GM19397 (cell line): ENCODE data around the gene PLS3.
A peak's percentile ranks its signal among the peaks of the same experiment; 100 is the strongest.
"Not testable (repeated sequence)": the region's sequence is repeated elsewhere in the genome, so short reads cannot be mapped to it uniquely, and the experiment has no call there.

Source experiments
- ATAC-seq: cut with Tn5 transposase; IDR thresholded peaks from one replicate; pipeline ENCODE4 v1.9.1; 2021; ENCODE audit warnings: mild to moderate bottlenecking, moderate library complexity; ENCODE audit not compliant: unreplicated experiment

PLS3 gene

DNA sequence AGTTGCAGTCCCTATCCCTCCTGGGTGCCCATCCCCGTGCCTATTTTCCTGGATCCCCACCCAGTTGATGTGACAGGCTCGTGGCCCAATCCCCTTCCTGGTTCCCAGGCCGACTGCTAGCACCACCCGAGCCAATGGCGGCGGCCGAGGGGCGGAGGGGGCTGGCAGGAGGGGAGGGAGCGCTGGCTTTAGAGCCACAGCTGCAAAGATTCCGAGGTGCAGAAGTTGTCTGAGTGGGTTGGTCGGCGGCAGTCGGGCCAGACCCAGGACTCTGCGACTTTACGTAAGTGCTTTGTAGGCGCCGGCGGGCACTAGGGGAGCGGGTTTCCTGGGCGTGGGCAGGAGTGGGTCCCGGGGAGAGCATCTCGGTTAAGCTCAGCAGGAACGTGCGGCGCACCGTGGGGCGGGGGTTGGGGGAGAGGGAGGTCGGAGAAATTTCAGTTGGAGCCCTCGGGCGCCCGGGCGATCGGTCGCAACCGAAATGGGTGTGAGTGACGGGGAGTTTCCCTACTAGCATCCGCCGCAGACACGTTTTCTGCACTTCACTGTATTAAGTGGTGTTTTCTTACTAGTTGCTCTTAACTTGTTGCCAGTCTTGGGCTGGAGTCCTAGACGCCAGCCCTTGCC is at the start of gene PLS3:
Gene PLS3 (plus strand): TSS at position 197 of the 627 bp plus-strand sequence. CDS start 49,077 bp downstream, outside the sequence.
- ATAC-seq = peak; percentile 63

GRCh38 chrX:115518113-115518512 is 42.9 kb upstream of the PLS3 start:
- no peak for ATAC-seq

DNA sequence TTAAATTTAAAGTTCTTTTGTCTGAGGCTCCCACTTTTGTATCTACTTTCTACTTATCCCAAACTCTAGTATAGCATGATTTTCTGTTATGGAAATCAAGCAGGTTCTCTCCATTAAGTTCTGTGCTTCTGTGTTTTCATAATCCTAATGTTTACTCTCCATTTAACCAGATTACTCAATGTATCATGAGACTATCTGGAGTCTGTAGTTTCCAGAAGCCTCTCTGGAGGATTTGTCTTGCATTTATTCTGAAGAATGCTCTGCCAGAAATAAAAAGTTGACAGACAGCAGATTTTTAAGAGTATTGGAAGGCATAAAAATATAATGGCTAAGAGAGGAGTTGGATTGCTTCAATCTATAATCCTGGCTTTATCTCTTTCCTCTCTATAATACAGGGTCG is 39.2 kb upstream of the PLS3 start:
- ATAC-seq = no peak

GRCh38 chrX:115522952-115523351 is 38.0 kb upstream of the PLS3 start:
- ATAC-seq = no peak

DNA sequence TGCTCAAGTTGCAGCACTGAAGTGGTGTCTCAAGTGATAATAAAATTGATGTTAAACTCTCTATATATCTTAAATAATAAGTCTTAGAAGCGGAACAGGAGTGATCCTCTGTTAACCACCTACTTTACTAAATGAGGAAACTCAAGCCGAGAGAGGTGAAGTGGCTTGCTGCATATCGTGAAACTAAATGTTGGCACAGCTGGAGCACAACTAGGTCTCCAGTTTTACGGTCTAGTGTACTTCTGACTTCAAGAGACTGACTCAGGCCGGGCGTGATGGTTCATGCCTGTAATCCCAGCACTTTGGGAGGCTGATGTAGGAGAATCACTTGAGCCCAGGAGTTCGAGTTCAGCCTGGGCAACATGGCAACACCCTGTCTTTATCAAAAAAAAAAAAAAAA is 35.5 kb upstream of the PLS3 start:
- no peak for ATAC-seq

GRCh38 chrX:115531818-115532403 is 29.1 kb upstream of the PLS3 start:
- ATAC-seq = no peak

DNA sequence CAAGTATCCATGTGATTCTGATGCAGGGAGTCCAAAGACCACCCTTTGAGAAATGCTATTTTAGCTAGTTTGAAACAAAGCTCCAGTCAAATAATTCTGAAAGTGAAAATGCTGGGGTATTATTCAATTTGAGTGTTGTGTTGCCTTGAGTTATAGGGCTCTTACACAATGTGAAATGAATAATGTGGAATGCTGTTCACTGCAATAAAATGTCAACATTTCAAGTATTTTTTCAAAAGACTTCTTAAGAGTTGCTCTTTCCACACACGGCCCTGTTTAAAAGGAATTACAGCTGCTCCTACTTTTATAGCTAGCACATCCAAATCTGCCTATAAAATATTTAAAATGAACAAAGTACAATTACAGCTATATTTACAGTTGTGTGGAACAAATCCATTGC is 27.5 kb upstream of the PLS3 start:
- ATAC-seq = no peak

DNA sequence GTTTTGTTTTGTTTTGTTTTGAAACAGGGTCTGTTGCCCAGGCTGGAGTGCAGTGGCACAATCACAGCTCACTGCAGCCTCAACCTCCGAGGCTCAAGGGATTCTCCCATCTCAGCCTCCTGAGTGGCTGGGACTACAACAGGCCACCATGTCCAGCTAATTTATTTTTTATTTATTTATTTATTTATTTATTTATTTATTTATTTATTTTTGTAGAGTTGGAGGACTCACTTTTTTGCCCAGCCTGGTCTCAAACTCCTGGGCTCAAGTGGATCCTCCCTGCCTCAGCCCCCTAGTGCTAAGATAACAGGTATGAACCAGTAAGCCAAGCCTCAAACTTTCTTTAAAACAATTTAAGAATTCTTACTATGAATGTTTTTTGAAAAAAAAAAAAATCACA is 26.6 kb upstream of the PLS3 start:
- no peak for ATAC-seq

DNA sequence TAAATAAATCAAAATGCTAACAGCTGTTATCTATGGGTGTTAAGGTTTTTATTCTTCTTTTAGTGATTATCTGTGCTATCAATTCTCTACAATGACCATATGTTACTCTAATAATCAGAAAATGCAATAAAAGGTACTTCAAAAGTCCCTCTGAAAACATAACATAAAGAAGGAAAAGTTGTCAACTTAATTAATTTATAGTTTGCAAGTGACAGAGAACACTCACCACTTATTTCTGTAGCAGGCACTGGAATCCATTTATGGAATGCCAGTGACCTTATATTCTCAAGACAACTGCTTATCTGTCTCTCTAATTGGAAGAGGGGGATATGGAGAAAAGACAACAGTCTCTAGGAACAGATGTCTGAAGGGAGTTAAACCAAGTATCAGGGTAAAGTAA is 25.6 kb upstream of the PLS3 start:
- no peak for ATAC-seq

DNA sequence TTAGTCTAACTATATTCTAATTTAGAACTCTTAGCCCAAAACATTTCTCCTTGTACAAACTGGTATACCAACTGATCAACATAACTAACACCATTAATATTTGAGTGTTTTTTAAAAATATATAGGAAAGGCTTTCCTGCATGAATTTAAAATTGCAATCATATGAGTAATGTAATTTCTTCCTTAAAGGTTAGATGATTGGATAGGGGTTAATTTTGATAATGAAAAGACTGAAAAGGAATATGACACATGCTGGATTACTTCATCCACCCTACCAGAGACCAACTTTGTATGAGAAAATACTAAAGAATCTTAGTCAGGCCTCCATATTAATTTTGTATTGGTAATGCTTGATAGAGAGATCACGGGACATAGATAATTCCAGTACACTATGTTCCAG is 25.1 kb upstream of the PLS3 start:
- ATAC-seq = no peak

DNA sequence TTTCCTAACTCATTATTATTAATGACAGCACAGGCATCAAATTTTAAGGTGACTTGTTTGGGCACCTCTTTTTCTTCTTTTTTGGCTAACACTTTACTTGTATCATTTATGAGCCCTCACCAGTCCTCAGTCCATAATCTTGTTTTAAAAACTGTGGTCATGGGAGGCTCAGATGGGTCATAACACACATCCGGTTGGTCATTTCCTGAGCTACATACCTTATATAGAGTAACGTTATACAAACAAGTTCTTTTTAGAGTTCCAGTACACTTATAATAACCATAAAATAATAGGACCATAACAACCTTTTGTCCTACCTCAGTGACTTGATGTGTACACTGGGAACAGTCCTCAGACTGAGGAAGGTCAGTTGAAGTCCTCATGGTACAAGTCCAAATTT is 21.1 kb upstream of the PLS3 start:
- ATAC-seq = no peak

DNA sequence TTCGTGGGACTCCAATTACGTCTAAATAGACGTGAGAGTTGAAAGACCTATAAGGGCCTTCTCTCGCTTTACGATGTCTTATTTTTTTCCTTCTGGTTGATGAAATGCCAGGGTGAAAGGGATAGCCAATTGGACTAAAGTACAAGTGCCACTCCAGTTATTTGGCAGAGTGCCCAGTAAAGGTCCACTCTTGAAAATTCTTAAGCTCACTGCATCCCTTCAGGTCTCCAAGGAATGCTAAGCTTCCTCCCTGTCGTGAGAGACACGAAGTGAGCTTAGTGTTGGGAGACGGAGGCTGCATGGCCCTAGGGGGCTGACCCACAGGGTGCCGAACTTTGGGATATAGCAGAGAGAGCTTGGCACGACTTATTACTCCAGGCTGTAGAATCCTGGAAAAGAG is 19.9 kb upstream of the PLS3 start:
- ATAC-seq = not testable (repeated sequence)

DNA sequence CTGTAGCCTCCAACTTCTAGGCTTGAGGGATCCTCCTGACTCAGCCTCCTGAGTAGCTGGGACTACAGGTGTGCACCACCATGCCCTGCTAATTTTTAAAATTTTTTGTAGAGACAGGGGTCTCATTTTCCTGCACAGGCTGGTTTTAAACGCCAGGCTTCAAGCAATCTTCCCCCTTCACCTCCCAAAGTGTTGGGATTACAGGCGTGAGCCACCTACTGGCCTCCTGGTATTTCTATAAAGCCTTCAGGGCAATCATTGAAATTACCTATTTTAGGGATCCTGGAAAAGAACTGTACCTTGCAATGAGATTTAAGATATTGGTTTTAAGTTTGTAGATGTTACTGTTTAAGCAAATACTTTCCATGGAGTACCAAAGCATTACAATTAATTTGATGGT is 13.5 kb upstream of the PLS3 start:
- no peak for ATAC-seq

DNA sequence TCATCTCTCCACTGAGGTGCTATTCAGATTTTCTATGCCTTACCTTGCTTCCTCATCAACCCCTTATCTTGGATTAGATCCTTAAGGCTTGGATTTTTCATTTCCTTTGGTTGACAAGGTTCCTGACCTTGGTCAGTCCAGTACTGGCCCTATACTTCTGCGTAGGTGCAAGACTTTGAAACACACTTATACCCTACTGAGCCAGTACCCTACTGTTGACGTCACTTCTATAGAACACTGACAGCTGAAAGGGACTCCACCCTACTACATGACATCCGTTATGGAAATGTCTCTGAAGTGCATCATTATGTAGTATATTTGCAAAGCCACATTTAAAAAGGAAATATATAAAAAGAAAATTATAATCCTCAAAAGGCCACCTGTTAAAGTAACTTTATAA is 12.0 kb upstream of the PLS3 start:
- no peak for ATAC-seq

GRCh38 chrX:115553171-115553570 is 7.8 kb upstream of the PLS3 start:
- no peak for ATAC-seq

- ATAC-seq = no peak
These were observed 1.3 kb upstream of the PLS3 start for GRCh38 chrX:115559672-115560071.

DNA sequence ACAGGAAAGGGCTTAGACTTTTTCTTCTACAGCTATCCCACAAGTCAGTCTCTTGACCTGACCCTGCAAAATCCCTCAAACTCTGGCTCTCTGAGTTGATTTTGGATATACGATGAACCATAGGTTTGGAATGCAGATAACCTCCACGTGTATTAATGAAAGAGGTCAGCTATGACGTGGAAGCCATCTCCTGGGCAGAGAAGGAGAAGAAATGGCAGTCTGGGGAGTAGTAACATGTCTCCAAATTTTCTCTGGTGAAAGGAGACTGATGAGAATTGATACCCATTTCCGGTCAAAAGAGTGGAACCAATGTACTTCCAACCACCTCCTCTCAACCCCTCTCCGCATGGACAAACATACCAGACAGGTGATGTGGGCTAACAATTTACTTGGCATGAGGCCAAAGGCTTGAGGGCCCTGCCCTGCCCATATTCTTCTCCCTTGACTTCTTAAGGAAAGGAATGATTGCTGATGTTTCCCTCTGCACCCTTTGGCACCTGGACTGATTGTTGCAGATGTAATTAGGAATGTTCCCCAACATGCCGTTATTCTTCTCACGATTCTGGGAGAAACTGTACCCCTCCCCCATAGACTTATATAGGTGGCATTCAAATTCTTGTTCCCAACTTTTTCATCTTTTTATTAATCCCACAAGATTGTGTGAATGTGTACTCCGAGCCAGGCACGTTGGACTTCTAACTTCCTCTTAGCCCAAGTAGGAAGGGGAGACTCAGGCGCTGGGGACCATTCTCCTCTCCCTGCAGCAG is 580 bp upstream of the PLS3 start:
- no peak for ATAC-seq

GRCh38 chrX:115561605-115562479 is 868 bp downstream of the PLS3 start:
- peak; percentile 25 for ATAC-seq

DNA sequence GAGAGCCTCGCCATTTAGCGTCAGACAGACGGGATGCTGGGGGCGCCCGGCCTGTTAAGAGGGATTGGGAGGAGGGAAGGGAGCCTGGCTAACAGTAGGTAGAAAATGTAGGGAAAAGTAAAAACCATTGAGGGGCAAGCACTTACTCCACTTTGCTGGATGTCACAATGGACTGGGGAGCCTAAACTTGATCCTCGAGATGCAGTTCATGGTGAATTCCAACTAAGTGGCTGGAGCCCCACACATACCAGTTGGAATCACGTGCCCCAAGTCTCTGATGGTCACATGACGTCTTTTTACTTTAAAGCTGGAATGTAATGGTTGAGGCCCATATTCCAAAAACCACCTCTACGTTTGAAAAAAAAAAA is 1.5 kb downstream of the PLS3 start:
- ATAC-seq = no peak

- ATAC-seq = no peak
These were observed 2.7 kb downstream of the PLS3 start for GRCh38 chrX:115563633-115564162.

GRCh38 chrX:115564243-115564642 is 3.3 kb downstream of the PLS3 start:
- ATAC-seq = no peak
